OCI-LY7 (cell line): Measurements from ENCODE around the gene SGSM1. TPM values are rescaled to one million over a fixed set of nuclear protein-coding genes. Genes with fewer than 3 reads are reported as not detected.

Experiments
- BruUV-seq: library from RNA; stranded (reverse); fragments of 400-500 nt; replicated peaks from 2 replicates; lab custom pipeline; 2021; lab: Mats Ljungman, UMichigan
- CTCF ChIA-PET: fragments of 300-600 bp; sonication (Branson Sonifier 250); formaldehyde crosslinking; loops from one replicate; lab custom pipeline; 2022; ENCODE audit warnings: antibody characterized with exemption; ENCODE audit not compliant: unreplicated experiment; lab: Charles Lee
- POLR2A ChIA-PET: fragments of 300-600 bp; sonication (Branson Sonifier 250); formaldehyde crosslinking; loops from one replicate; lab custom pipeline; 2022; ENCODE audit warnings: antibody characterized with exemption; lab: Charles Lee
- DNase-seq: peaks from one replicate; pipeline ENCODE4 v3.0.0-alpha.2; 2015; ENCODE audit warnings: low spot score
- H2AFZ ChIP-seq: fragments of 200-600 bp; sonication (generic), shearing (Covaris generic); 2 replicates; pipeline ENCODE4 v1.6.1; 2014; ENCODE audit warnings: mild to moderate bottlenecking, antibody characterized with exemption, low read length, moderate library complexity
- H3K27ac ChIP-seq: fragments of 200-600 bp; sonication (generic); 2 replicates; pipeline ENCODE4 v1.5.1; 2014; ENCODE audit warnings: mixed run types, low read depth, mild to moderate bottlenecking, moderate library complexity, low read length, inconsistent platforms; ENCODE audit not compliant: poor library complexity, severe bottlenecking
- H3K36me3 ChIP-seq: fragments of 200-600 bp; sonication (generic); 2 replicates; pipeline ENCODE4 v1.6.1; 2014; ENCODE audit warnings: mild to moderate bottlenecking, antibody characterized with exemption, low read length, moderate library complexity, mixed read lengths; ENCODE audit not compliant: insufficient read depth
- H3K4me1 ChIP-seq: fragments of 200-600 bp; sonication (generic); 2 replicates; pipeline ENCODE4 v1.5.1; 2014; ENCODE audit warnings: mild to moderate bottlenecking, low read length; ENCODE audit not compliant: insufficient read depth, poor library complexity, severe bottlenecking
- H3K4me2 ChIP-seq: fragments of 200-600 bp; sonication (generic); 2 replicates; pipeline ENCODE4 v1.6.1; 2014; ENCODE audit warnings: mild to moderate bottlenecking, low read length
- H3K4me3 ChIP-seq: fragments of 200-600 bp; sonication (generic); 2 replicates; pipeline ENCODE4 v1.5.1; 2014; ENCODE audit warnings: mild to moderate bottlenecking, low read depth, low read length; ENCODE audit not compliant: poor library complexity, severe bottlenecking
- H3K79me2 ChIP-seq: fragments of 200-600 bp; sonication (generic); 2 replicates; pipeline ENCODE4 v1.6.1; 2016; ENCODE audit warnings: low read depth, mild to moderate bottlenecking, low read length, moderate library complexity, mixed read lengths; ENCODE audit not compliant: insufficient read depth
- H3K9me2 ChIP-seq: fragments of 200-600 bp; sonication (generic); 2 replicates; pipeline ENCODE4 v1.6.1; 2016; ENCODE audit warnings: mild to moderate bottlenecking, low read length, mixed read lengths; ENCODE audit not compliant: insufficient read depth
- H3K9me3 ChIP-seq: fragments of 200-600 bp; sonication (generic); 2 replicates; pipeline ENCODE4 v1.6.1; 2014; ENCODE audit warnings: mild to moderate bottlenecking, mixed run types, low read length, mixed read lengths
- H4K20me1 ChIP-seq: fragments of 200-600 bp; sonication (generic); 2 replicates; pipeline ENCODE4 v1.6.1; 2014; ENCODE audit warnings: mild to moderate bottlenecking, antibody characterized with exemption, low read length, moderate library complexity, mixed read lengths; ENCODE audit not compliant: insufficient read depth
- EZH2phosphoT487 ChIP-seq: fragments of 200-600 bp; sonication (generic); IDR thresholded peaks from 2 replicates; pipeline ENCODE4 v1.6.1; 2018; ENCODE audit warnings: low read depth, borderline replicate concordance, mild to moderate bottlenecking, mixed run types, antibody characterized with exemption, low read length, moderate library complexity, mixed read lengths
- intact Hi-C: fragments of 100-400 bp; cut with micrococcal nuclease; formaldehyde crosslinking; loops from one replicate; pipeline ENCODE4 v1.10.0; 2022; ENCODE audit not compliant: unreplicated experiment
- total RNA-seq, 2 experiments: library from RNA; depleted of rRNA in 1 of 2; stranded (reverse); fragments of >200 nt in 1 of 2; shearing (Covaris generic) in 1 of 2; gene quantifications; 2 replicates each; pipeline ENCODE4 v1.2.3, GENCODE V29; 2014 to 2022
- TF ChIP-seq, protein P1 (sequence below): fragments of 200-600 bp; sonication (generic); conservative IDR thresholded peaks from 2 replicates; pipeline ENCODE4 v1.5.1; 2014; ENCODE audit warnings: mild to moderate bottlenecking, antibody characterized with exemption, low read length, moderate library complexity, mixed read lengths

Gene SGSM1
- total RNA-seq, 2 experiments from 2014 or later: not detected

DNA sequence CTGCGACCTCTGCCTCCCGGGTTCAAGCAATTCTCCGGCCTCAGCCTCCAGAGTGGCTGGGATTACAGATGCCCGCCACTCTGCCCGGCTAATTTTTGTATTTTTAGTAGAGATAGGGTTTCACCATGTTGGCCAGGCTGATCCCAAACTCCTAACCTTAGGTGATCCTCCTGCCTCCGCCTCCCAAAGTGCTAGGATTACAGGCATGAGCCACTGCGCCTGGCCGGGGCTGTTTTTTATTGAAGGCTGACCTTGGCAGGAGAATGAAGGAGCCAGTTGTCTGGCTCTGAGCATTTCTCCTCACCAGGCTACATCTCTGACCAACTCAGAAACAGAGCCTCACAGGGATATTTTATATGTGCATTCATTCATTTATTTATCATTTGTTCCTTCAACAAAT, 148.8 kb downstream of the SGSM1 start:
- Histone ChIP-seq H3K79me2 (no peaks in the 10 kb centered on the region), H3K4me1 (no peaks in the 10 kb centered on the region), H3K27ac (no peak overlapping the region), H2AFZ (no peak overlapping the region), H3K9me2 (no peaks in the 10 kb centered on the region), H3K4me3 (no peak overlapping the region), H4K20me1 (no peaks in the 10 kb centered on the region), H3K36me3 (no peaks in the 10 kb centered on the region), H3K4me2 (no peak overlapping the region), H3K9me3 (no peaks in the 10 kb centered on the region)
- TF ChIP-seq EZH2phosphoT487: no peak
- TF ChIP-seq, protein P1, sequence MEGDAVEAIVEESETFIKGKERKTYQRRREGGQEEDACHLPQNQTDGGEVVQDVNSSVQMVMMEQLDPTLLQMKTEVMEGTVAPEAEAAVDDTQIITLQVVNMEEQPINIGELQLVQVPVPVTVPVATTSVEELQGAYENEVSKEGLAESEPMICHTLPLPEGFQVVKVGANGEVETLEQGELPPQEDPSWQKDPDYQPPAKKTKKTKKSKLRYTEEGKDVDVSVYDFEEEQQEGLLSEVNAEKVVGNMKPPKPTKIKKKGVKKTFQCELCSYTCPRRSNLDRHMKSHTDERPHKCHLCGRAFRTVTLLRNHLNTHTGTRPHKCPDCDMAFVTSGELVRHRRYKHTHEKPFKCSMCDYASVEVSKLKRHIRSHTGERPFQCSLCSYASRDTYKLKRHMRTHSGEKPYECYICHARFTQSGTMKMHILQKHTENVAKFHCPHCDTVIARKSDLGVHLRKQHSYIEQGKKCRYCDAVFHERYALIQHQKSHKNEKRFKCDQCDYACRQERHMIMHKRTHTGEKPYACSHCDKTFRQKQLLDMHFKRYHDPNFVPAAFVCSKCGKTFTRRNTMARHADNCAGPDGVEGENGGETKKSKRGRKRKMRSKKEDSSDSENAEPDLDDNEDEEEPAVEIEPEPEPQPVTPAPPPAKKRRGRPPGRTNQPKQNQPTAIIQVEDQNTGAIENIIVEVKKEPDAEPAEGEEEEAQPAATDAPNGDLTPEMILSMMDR: no peak
- no TSS peak for BruUV-seq
- no peak for DNase-seq
- CTCF ChIA-PET: no interaction called here
- POLR2A ChIA-PET: no interaction called here
- intact Hi-C loops: no loop called here

DNA sequence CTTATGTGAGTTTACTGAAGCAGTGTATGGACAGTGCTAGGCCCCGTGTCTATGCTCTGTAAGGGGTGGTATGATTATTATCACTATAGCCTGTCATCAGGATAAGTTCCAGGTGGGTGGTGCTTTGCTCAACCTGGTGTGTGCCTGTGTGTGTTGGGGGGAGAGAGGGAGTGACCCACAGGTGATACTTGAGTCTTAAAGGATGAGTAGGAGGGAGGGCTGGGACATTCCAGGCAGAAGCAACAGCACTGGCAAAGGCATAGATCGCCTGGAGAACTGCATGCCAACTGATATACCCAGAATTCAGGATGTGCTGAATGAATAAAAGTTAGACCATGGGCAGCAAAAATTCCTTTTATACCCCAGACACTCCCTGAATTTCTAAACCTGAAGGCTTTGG, 151.0 kb downstream of the SGSM1 start:
- no peak for DNase-seq
- no peaks in the 10 kb centered on the region for H3K36me3 ChIP-seq
- no peaks in the 10 kb centered on the region for H3K4me1 ChIP-seq
- POLR2A ChIA-PET: interaction anchor here (0.6 to 0.7 kb wide), 2 partner anchors 70 to 732 kb away, joined by 4 to 5 read pairs; no protein-coding TSS in a partner anchor
- intact Hi-C loops: no loop called here
- BruUV-seq: no TSS peak
- CTCF ChIA-PET: no interaction called here
- no peaks in the 10 kb centered on the region for H4K20me1 ChIP-seq
- H3K4me3 ChIP-seq: no peak overlapping the region
- TF ChIP-seq, protein P1: no peak
- no peak for TF ChIP-seq EZH2phosphoT487
- H2AFZ ChIP-seq: no peak overlapping the region
- no peaks in the 10 kb centered on the region for H3K79me2 ChIP-seq
- no peak overlapping the region for H3K27ac ChIP-seq
- H3K9me3 ChIP-seq: no peaks in the 10 kb centered on the region
- no peak overlapping the region for H3K4me2 ChIP-seq
- no peaks in the 10 kb centered on the region for H3K9me2 ChIP-seq

DNA sequence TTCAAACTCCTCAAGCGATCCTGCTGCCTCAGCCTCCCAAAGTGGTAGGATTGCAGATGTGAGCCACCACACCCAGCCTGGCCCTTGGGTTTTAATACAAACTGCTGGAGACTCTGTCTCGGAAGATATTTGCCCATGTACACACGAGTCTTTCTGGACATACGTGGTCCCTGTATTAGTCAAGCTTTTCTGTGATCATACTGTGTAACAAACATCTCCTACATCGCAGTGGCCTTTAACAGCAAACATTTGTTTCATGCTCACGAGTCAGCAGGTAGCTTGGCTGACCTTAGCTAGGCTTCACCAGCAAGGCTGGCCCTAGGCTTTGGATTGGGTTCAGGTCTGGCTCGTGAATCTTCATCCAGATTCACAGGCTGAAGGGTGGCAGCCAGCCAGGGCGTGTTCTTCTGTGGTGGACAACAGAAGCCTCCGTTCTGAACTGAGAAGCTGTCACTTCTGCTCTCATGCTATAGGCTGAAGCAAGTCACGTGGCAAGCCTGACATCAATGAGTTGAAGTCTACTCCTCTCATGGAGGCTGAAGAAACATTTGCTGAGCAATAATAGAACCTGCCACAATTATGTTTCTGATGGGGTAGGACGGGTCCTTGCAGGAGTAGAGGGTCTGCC, 155.3 kb downstream of the SGSM1 start:
- Histone ChIP-seq H4K20me1 (no peaks in the 10 kb centered on the region), H3K4me1 (no peaks in the 10 kb centered on the region), H3K9me2 (no peaks in the 10 kb centered on the region), H3K4me3 (no peak overlapping the region), H3K27ac (no peak overlapping the region), H2AFZ (no peak overlapping the region), H3K79me2 (no peaks in the 10 kb centered on the region), H3K36me3 (no peaks in the 10 kb centered on the region), H3K9me3 (no peaks in the 10 kb centered on the region), H3K4me2 (no peak overlapping the region)
- intact Hi-C loops: no loop called here
- CTCF ChIA-PET: no interaction called here
- no peak for TF ChIP-seq EZH2phosphoT487
- TF ChIP-seq, protein P1: no peak
- POLR2A ChIA-PET: no interaction called here
- no peak for DNase-seq
- no TSS peak for BruUV-seq
